Stimulated activated CD4-positive, alpha-beta T cell treated with anti-CD3 and anti-CD28 coated beads, Interleukin-4, amount 100 ng/mL, for 48 hours (primary cell): ENCODE results near the gene CD1D.
A peak's percentile ranks its signal among the peaks of the same experiment; 100 is the strongest.
"Not testable (repeated sequence)": the region's sequence is repeated elsewhere in the genome, so short reads cannot be mapped to it uniquely, and the experiment has no call there.

ENCODE experiments used
- DNase-seq, 2 donors: peaks; one replicate each; pipeline ENCODE4 v3.0.0-alpha.2; 2020; ENCODE audit warnings: low read depth in 2 of 2

The CD1D gene

GRCh38 chr1:158176399-158176798, 4.3 kb upstream of the CD1D start:
- DNase-seq, result no peak

- not testable (repeated sequence) for DNase-seq
Measured at GRCh38 chr1:158176849-158177699, 3.6 kb upstream of the CD1D start.

GRCh38 chr1:158177700-158178450, 2.8 kb upstream of the CD1D start:
- peak in 1 of 2 donors; percentile 24 for DNase-seq

- no peak for DNase-seq
Measured at GRCh38 chr1:158179301-158180041, 1.2 kb upstream of the CD1D start.

- DNase-seq, result no peak
Measured at GRCh38 chr1:158181577-158181922, 855 bp downstream of the CD1D start.

GRCh38 chr1:158185770-158186169, 5.1 kb downstream of the CD1D start:
- no peak for DNase-seq

GRCh38 chr1:158186180-158186579, 5.5 kb downstream of the CD1D start:
- no peak for DNase-seq

GRCh38 chr1:158188611-158189010, 7.9 kb downstream of the CD1D start:
- no peak for DNase-seq

GRCh38 chr1:158189624-158190023, 8.9 kb downstream of the CD1D start:
- DNase-seq, result no peak

- DNase-seq, result no peak
Measured at GRCh38 chr1:158191299-158191698, 10.6 kb downstream of the CD1D start.

- no peak for DNase-seq
Measured at GRCh38 chr1:158196461-158196860, 15.8 kb downstream of the CD1D start.

GRCh38 chr1:158199849-158200248, 19.2 kb downstream of the CD1D start:
- DNase-seq, result no peak

GRCh38 chr1:158200527-158200926, 19.8 kb downstream of the CD1D start:
- DNase-seq, result no peak

GRCh38 chr1:158203693-158204457, 23.2 kb downstream of the CD1D start:
- DNase-seq, result no peak

- DNase-seq, result no peak
Measured at GRCh38 chr1:158204458-158204827, 23.7 kb downstream of the CD1D start.

- DNase-seq, result no peak
Measured at GRCh38 chr1:158208586-158209116, 28.0 kb downstream of the CD1D start.

- no peak for DNase-seq
Measured at GRCh38 chr1:158212320-158212719, 31.6 kb downstream of the CD1D start.

GRCh38 chr1:158223445-158223844, 42.8 kb downstream of the CD1D start:
- not testable (repeated sequence) for DNase-seq

GRCh38 chr1:158227904-158228623, 47.4 kb downstream of the CD1D start:
- DNase-seq, result no peak
